ENCODE measurements around the gene KCNJ4.

The KCNJ4 gene

DNA sequence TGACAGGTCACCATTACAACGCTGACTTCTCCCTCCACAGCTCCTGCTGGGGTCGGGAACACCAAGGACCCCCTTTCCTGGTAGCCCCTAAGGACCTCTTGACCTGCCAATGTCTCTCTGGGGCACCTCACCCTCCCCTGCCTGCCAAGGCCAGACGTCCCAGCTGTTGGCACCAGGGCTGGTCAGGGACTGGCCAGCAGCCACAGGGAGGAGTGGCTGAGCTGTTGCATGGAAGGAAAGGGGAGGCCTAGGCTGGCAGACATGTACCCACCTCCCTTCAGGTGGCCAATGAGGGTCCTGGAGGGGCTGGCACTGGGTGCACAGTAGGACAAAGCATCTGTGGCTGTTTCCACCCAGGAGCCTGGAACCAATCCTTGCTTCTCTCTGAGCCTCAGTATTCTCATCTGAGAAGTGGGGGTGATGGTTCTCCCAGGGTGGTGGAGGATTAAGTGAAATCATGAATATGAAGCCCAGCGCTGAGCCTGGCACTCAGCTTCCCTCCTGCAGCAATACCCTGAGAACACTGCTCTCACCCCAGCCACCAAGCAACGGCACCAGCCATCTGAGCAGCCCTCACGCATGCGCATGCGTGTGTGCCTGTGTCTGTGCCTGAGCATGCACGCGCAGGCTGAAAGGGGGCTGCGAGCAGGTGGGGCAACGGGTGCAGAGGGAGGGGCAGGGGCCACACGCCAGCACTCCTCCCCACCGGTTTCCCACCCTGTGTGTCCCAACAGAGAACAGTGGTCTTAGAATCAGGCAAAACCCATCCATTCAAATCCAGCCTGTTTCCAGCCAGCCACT lies 5.9 kb downstream of the KCNJ4 start (continued):
- TF ChIP-seq TSHZ2 (CRISPR knock-in tag; IDR thresholded peaks at IDR 0.05) (no peak), ISL1 (CRISPR knock-in tag; IDR thresholded peaks at IDR 0.05) (no peak), ESRRG (CRISPR knock-in tag; IDR thresholded peaks at IDR 0.05) (no peak), OSR1 (CRISPR knock-in tag; IDR thresholded peaks at IDR 0.05) (no peak)

GRCh38 chr22:38446018-38446601 lies 8.9 kb downstream of the KCNJ4 start:
- ATAC-seq, result no peak

GRCh38 chr22:38444783-38445182 lies 10.2 kb downstream of the KCNJ4 start:
- ATAC-seq, result no peak
- TF ChIP-seq CSRNP3 (CRISPR knock-in tag; IDR thresholded peaks at IDR 0.05), result no peak
- no peak for TF ChIP-seq PPARA (CRISPR knock-in tag; IDR thresholded peaks at IDR 0.05; ENCODE audit: borderline replicate concordance)
- no peak for TF ChIP-seq RARB (CRISPR knock-in tag; IDR thresholded peaks at IDR 0.05)
- TF ChIP-seq ZFP3 (CRISPR knock-in tag; IDR thresholded peaks at IDR 0.05), result no peak

More at GRCh38 chr22:38446018-38446601, 8.9 kb downstream of the KCNJ4 start:
- TF ChIP-seq PATZ1 (CRISPR knock-in tag; IDR thresholded peaks at IDR 0.05; ENCODE audit: borderline replicate concordance) (no peak), ZFP30 (CRISPR knock-in tag; IDR thresholded peaks at IDR 0.05) (no peak), ARNTL (CRISPR knock-in tag; IDR thresholded peaks at IDR 0.05; ENCODE audit: borderline replicate concordance, low read depth) (no peak), ESRRG (CRISPR knock-in tag; IDR thresholded peaks at IDR 0.05) (no peak), ZNF565 (CRISPR knock-in tag; conservative IDR thresholded peaks at IDR 0.05; ENCODE audit: low read depth) (no peak), TOX (CRISPR knock-in tag; IDR thresholded peaks at IDR 0.05; ENCODE audit: borderline replicate concordance) (no peak), ZNF70 (CRISPR knock-in tag; IDR thresholded peaks at IDR 0.05) (no peak)
- TF ChIP-seq, protein P1, sequence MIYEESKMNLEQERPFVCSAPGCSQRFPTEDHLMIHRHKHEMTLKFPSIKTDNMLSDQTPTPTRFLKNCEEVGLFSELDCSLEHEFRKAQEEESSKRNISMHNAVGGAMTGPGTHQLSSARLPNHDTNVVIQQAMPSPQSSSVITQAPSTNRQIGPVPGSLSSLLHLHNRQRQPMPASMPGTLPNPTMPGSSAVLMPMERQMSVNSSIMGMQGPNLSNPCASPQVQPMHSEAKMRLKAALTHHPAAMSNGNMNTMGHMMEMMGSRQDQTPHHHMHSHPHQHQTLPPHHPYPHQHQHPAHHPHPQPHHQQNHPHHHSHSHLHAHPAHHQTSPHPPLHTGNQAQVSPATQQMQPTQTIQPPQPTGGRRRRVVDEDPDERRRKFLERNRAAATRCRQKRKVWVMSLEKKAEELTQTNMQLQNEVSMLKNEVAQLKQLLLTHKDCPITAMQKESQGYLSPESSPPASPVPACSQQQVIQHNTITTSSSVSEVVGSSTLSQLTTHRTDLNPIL (CRISPR knock-in tag; IDR thresholded peaks at IDR 0.05; ENCODE audit: low read depth), result no peak

DNA sequence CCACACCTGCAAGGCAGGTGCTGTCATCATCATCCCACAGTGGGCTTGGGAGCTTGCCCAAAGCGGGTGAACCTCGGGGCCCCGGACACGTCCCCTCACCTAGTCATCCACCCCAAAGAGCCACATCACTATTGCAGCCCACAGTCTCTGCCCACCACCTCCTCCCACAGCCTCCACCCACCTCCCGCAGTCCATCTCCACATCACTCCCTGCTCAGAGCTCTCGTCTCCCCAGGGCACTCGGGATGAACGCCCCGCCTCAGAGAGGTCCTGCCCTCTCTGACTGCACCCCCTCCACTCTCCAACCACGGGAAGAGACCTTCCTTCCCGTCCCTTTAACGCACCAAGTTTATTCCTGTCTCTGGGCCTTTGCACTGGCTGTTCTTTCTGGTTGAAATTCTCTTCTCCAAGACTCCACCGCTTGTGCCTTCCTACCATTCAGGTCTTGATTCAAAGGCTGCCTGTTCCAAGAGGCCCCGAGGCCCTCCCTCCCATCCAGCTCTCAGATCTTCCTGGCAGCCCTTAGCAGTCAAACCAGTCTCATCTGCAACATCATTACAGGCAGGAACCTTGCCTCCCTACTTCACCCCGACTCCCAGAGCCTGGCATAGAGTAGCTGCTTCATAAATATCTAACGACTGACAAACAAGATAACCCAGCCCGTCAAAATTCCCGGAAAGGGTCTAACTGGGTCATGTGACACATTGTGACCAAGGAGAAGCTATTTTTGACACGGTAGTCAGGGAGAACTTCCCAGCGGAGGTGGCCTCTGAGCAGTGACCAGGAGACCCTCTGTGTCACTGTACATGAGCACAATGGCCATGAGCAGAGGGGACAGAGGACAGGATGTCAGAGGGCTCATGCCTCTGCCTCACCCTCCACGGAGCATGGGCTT lies 11.1 kb downstream of the KCNJ4 start:
- no peak for ATAC-seq
- TF ChIP-seq PATZ1 (CRISPR knock-in tag; IDR thresholded peaks at IDR 0.05; ENCODE audit: borderline replicate concordance), result no peak
- TF ChIP-seq CSRNP3 (CRISPR knock-in tag; IDR thresholded peaks at IDR 0.05), result no peak
- TF ChIP-seq TOX (CRISPR knock-in tag; IDR thresholded peaks at IDR 0.05; ENCODE audit: borderline replicate concordance), result no peak
- no peak for TF ChIP-seq RARB (CRISPR knock-in tag; IDR thresholded peaks at IDR 0.05)
- no peak for TF ChIP-seq ZFP3 (CRISPR knock-in tag; IDR thresholded peaks at IDR 0.05)
- no peak for TF ChIP-seq SNAI2 (CRISPR knock-in tag; IDR thresholded peaks at IDR 0.05)
- no peak for TF ChIP-seq POU6F1 (CRISPR knock-in tag; IDR thresholded peaks at IDR 0.05; ENCODE audit: borderline replicate concordance, low read depth)
- no peak for TF ChIP-seq GLIS3 (CRISPR knock-in tag; IDR thresholded peaks at IDR 0.05)
